Activated CD8-positive, alpha-beta T cell treated with anti-CD3 and anti-CD28 coated beads, Interleukin-2, amount 10 ng/mL, durations not matched to agents 7 days and 5 days (primary cell): ENCODE data around the gene PHLDA2. TPM values are rescaled to one million over a fixed set of nuclear protein-coding genes. Genes with fewer than 3 reads are reported as not detected.
"Not testable (repeated sequence)": the region's sequence is repeated elsewhere in the genome, so short reads cannot be mapped to it uniquely, and the experiment has no call there.

Experiments
- ATAC-seq: fragments of 150-1000 bp; cut with Tn5 transposase; one replicate; pipeline ENCODE4 v1.10.0; 2021; ENCODE audit warnings: moderate library complexity
- CTCF ChIA-PET: fragments of 350-600 bp; sonication (Branson Sonifier 250); formaldehyde crosslinking; loops from one replicate; lab custom pipeline; 2021; ENCODE audit warnings: antibody characterized with exemption; lab: Charles Lee
- POLR2A ChIA-PET: fragments of 350-600 bp; sonication (Branson Sonifier 250); formaldehyde crosslinking; loops from one replicate; lab custom pipeline; 2021; ENCODE audit warnings: antibody characterized with exemption; lab: Charles Lee
- DNase-seq: peaks from one replicate; pipeline ENCODE4 v3.0.0-alpha.2; 2020
- H3K27ac Mint-ChIP-seq: one replicate; pipeline ENCODE4 v1.8.0; 2021; ENCODE audit warnings: mild to moderate bottlenecking, mixed read lengths
- H3K27me3 Mint-ChIP-seq: one replicate; pipeline ENCODE4 v1.8.0; 2021; ENCODE audit warnings: low read depth, mixed read lengths
- H3K36me3 Mint-ChIP-seq: one replicate; pipeline ENCODE4 v1.8.0; 2021; ENCODE audit warnings: low read depth, mixed read lengths
- H3K4me1 Mint-ChIP-seq: one replicate; pipeline ENCODE4 v1.8.0; 2021; ENCODE audit warnings: low read depth, mixed read lengths
- H3K4me3 Mint-ChIP-seq: one replicate; pipeline ENCODE4 v1.8.0; 2021; ENCODE audit warnings: mild to moderate bottlenecking, mixed read lengths
- H3K9me3 Mint-ChIP-seq: one replicate; pipeline ENCODE4 v1.8.0; 2022; ENCODE audit warnings: mixed read lengths; ENCODE audit not compliant: insufficient read depth
- total RNA-seq, 2 experiments: library from RNA; stranded (reverse); gene quantifications; one replicate each; pipeline ENCODE4 v1.2.3, GENCODE V29; 2021

The PHLDA2 gene
- total RNA-seq, 2 experiments from 2014 or later: 1.3 to 2.6 TPM

DNA sequence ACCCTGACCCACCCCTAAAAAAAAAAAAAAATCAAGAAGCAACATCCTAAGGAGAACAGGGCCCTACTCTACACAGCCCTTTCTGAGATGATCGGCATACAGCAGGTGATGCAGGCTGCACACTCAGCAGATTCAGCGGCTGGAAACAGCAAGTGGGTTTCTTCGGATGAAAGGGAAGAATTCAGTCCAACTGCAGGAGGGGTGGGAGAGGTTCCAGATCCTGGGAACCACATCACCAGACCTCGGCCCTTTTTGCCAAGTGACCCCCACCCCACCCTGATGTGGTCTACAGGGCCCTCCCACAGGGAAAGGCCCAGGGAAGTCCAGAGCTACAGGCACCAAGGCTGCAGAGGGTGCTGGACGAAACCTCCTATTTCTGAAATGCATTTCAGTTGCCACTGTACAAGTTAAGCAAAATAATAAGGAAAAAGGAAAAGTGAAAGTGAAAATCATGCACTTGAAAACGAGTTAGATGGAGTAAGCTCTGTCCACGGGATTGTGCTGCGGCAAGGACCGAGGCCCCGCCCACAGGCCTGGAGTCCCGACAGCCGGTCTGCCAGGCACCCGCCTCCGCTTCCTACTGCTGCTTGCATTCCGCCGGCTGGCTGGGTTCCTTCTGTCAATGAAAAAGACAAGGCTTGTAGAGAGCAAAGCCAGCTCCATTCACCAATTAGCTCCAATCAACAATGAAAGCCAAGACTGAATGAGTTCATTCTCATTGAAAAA is 16.0 kb upstream of the PHLDA2 start:
- ChIA-PET CTCF (interaction anchor here (0.7 to 2.3 kb wide), 6 partner anchors 15 to 423 kb away, joined by 3 to 21 read pairs (median 9); no protein-coding TSS in a partner anchor), POLR2A (interaction anchor here (1.4 kb wide), 1 partner anchor 23 kb away, joined by 3 read pairs; no protein-coding TSS in a partner anchor)
- peak; percentile 71 for DNase-seq
- Mint-ChIP-seq H3K36me3 (peaks cover 59% of the 10 kb centered on the region), H3K4me3 (peak overlapping the region; percentile 43), H3K4me1 (peaks cover 49% of the 10 kb centered on the region), H3K9me3 (no peaks in the 10 kb centered on the region), H3K27me3 (no peaks in the 10 kb centered on the region), H3K27ac (peak overlapping the region; percentile 72)
- ATAC-seq: peak; percentile 72

DNA sequence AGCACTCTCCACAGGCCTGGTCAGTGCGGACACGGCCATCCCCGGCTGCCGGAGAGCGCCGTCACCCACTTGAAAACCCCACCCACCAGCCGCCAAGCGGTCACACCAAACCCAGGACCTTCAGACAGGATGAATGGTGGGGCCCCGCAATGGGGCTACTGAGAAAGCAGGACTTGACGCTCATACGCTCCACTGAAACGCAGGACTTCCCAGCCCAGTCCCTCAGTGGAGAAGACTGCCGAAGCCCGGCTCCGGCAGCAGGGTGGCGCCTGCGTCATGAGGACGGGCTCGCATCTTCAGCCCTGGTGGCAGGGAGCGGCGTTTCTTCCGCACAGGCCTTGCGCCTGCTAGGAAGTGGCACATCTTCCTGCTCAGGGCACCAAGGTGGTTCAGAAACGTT is 15.3 kb upstream of the PHLDA2 start:
- DNase-seq: no peak

DNA sequence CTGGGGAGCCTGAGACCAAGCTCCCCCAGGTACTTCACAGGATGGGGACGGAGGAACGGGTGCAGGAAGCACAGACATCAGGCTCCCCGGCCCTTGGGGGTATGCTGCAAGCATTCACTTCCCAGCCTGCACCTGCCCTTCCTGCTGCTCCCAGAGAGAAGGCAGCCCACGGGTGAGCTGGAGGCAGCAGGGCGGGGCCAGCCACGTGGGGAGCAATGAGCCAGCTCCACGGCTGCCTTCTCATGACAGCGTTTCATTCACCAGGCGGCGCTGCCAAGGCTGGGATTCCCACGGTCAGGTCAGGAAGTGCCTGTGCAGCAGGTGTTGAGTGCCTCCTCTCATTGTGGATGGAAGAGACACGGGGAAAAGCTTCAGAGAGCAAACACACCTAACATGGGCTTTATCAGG is 14.5 kb upstream of the PHLDA2 start:
- ChIA-PET CTCF (interaction anchor here (0.7 to 1.6 kb wide), 2 partner anchors 9 to 78 kb away, joined by 3 to 5 read pairs; no protein-coding TSS in a partner anchor), POLR2A (interaction anchor here (0.9 to 1.4 kb wide), 5 partner anchors 12 to 411 kb away, joined by 3 to 5 read pairs (median 4); no protein-coding TSS in a partner anchor)
- no peak for DNase-seq
- ATAC-seq: no peak
- H3K4me3 Mint-ChIP-seq: no peak overlapping the region
- H3K27ac Mint-ChIP-seq: no peak overlapping the region
- H3K27me3 Mint-ChIP-seq: no peaks in the 10 kb centered on the region
- H3K9me3 Mint-ChIP-seq: peaks cover 4% of the 10 kb centered on the region
- peaks cover 50% of the 10 kb centered on the region for H3K4me1 Mint-ChIP-seq
- peaks cover 57% of the 10 kb centered on the region for H3K36me3 Mint-ChIP-seq

More for the DNA sequence above, 15.3 kb upstream of the PHLDA2 start:
- ATAC-seq: no peak
- Mint-ChIP-seq H3K27ac (no peak overlapping the region), H3K36me3 (peaks cover 57% of the 10 kb centered on the region), H3K4me3 (no peak overlapping the region), H3K27me3 (no peaks in the 10 kb centered on the region), H3K4me1 (peaks cover 50% of the 10 kb centered on the region), H3K9me3 (no peaks in the 10 kb centered on the region)
- CTCF ChIA-PET: interaction anchor here (0.7 to 2.3 kb wide), 2 partner anchors 8 to 77 kb away, joined by 3 to 21 read pairs; no protein-coding TSS in a partner anchor
- POLR2A ChIA-PET: interaction anchor here (0.9 to 1.3 kb wide), 3 partner anchors 12 to 52 kb away, joined by 4 to 5 read pairs (median 5); no protein-coding TSS in a partner anchor

DNA sequence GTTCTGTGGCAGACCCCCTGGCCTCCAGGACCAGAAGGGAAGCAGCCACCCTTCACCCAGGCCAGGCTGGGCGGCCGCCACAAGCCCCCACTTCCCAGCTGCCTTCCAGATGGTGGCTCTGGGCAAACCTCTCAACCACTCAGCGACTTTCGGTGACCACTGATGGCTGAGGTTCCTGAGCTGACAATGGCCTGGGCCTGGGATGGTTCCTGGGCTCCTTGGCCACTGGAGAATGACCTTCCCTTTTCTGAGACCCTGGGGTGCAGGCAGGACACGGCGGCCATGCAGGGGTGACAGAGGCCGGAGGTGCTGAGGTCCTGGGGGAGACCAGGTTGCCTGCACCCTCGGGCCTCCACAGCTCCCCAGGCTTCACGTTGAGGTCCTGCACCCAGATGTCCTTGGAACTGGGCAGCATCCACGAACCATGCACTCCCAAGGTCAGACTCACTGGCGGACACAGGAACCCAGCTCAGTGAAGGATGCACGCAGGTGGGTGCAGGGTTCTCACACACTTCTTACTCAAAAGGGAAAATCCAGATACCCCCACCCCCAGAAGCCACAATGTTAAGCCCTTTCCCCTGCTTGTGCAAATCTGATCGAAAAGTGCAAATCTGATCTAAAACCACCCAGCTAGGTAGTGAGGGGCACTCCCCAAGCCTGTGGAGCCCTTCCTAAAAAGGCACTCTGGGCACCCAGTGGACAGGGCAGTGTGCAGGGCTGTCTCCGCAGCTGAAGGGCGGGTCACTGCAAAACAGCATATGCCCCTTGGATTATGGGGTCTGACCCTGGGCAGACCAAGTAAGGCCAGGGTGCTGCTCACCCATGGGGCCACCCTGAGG is 13.9 kb upstream of the PHLDA2 start:
- DNase-seq (no peak), ATAC-seq (no peak)
- ChIA-PET POLR2A (interaction anchor here (1.1 to 1.5 kb wide), 6 partner anchors 9 to 410 kb away, joined by 3 to 7 read pairs (median 4); no protein-coding TSS in a partner anchor), CTCF (interaction anchor here (0.9 to 2.7 kb wide), 4 partner anchors 27 to 410 kb away, joined by 3 to 7 read pairs (median 4); no protein-coding TSS in a partner anchor)
- Mint-ChIP-seq H3K4me3 (no peak overlapping the region), H3K27ac (peak overlapping the region; percentile 25), H3K36me3 (peaks cover 57% of the 10 kb centered on the region), H3K27me3 (no peaks in the 10 kb centered on the region), H3K4me1 (peaks cover 50% of the 10 kb centered on the region), H3K9me3 (peaks cover 4% of the 10 kb centered on the region)

DNA sequence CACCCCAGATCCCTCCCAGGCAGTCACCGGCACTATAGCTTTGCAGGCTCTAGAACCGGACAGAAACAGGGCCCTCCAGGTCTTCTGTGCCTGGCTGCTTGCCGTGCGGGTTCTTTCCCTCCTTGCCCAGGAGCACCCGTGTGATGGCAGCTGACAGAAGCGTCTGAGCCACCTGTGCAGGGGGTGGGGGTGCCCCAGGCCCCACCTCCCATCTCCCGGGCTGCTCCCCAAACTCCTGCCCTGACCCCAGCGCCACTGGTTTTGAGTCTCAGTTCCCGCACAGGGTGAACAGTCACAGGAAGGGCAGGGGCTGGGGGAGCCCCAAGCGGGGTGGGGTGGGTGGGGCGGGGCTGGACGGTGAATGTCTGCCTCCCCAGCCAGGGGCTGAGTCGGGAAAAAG is 13.2 kb upstream of the PHLDA2 start:
- ATAC-seq: no peak
- POLR2A ChIA-PET: interaction anchor here (0.8 to 1.5 kb wide), 3 partner anchors 9 to 13 kb away, joined by 3 to 7 read pairs (median 5); no protein-coding TSS in a partner anchor
- H3K36me3 Mint-ChIP-seq: peaks cover 56% of the 10 kb centered on the region
- DNase-seq: no peak
- CTCF ChIA-PET: interaction anchor here (0.9 to 2.7 kb wide), 4 partner anchors 28 to 409 kb away, joined by 3 to 7 read pairs (median 4); no protein-coding TSS in a partner anchor
- peaks cover 6% of the 10 kb centered on the region for H3K9me3 Mint-ChIP-seq
- no peak overlapping the region for H3K4me3 Mint-ChIP-seq
- no peak overlapping the region for H3K27ac Mint-ChIP-seq
- H3K4me1 Mint-ChIP-seq: peaks cover 44% of the 10 kb centered on the region
- no peaks in the 10 kb centered on the region for H3K27me3 Mint-ChIP-seq

DNA sequence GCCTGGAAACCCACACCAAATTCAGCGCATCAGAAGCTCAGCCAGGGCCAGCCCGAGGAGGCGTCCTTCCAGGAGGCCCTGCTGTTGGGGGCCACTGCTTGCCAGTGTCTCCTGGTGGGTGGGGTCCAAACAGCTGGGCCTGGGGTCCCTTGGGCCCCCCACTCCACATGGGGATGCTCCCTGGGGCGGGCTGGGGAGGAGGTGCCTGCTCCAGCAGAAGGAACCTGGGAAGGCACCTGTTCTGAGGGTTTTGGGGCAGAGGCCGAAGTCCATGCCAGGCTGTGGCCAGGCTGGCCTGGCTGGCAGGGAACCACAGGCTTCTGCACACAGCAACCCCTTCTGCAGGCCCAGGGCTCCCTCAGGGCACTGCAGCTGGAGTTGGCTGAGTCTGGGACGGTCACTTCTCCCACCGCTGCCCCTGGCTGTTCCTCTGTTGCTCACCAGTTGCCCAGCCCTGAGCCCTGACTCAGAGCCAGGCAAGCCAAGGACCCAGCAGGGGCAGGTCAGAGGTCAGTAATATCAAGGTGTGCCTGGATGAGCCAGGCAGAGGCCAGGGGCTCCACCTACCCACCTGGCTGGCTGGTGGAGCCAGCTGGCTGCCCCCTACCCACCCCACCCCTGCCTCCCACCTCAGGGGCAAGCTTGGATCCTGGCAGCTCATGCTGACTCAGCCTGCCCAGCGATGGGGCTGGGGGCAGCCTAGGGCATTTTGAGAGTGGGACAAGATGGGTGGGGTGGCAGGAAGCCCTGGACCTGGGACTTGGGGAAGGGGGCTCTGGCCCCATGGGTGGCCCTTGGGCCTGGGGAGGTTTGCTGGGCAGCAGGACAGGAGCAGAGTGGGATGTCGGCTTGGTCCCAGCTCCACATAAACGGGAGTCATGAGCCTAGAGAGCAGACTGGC is 12.0 kb upstream of the PHLDA2 start:
- ATAC-seq: no peak
- Mint-ChIP-seq H3K9me3 (peaks cover 9% of the 10 kb centered on the region), H3K36me3 (peaks cover 49% of the 10 kb centered on the region), H3K27ac (peak overlapping the region; percentile 61), H3K4me3 (no peak overlapping the region), H3K4me1 (peaks cover 31% of the 10 kb centered on the region), H3K27me3 (no peaks in the 10 kb centered on the region)
- POLR2A ChIA-PET: interaction anchor here (0.5 to 0.9 kb wide), 3 partner anchors 9 to 13 kb away, joined by 3 to 4 read pairs (median 3); no protein-coding TSS in a partner anchor
- no peak for DNase-seq
- CTCF ChIA-PET: interaction anchor here (0.6 to 2.7 kb wide), 5 partner anchors 9 to 645 kb away, joined by 3 to 8 read pairs (median 6); no protein-coding TSS in a partner anchor

DNA sequence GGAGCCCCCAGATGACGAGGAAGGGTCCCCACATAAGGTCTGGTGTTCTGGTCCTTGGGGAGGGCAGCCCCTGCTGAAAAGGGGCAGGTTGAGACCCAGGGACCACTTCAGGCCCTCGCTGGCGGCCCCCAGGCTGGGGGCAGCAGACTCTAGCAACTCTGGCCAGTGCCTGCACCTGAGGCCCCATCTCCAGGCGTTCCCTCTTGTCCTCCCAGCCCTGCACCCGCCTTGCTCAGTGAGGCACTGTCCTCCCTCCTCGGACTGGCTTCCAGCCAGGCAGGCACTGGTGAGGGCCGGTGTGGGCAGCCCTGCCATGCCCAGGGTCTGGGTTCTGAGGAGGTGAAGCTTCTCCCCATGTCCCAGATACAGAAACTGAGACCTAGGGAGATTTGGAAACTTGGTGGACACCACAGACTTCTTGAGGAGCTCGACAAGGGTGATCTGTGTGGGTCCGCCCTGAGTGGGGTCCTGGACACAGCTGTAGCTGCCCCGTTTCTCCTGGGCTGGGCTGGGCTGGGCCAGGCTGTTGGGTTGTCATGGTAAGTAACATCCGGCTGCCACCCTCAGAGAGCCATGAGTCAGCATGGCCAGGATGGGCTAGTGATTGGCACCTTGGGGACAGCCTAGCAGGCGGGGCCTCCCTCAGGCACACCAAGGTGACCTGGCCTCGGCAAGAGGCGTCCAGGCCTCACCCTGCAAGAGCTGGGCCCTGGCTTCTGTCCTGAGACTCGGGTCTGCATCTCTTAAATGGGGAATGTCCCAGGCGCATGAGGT is 11.1 kb upstream of the PHLDA2 start:
- CTCF ChIA-PET: interaction anchor here (0.6 to 2.7 kb wide), 5 partner anchors 9 to 644 kb away, joined by 3 to 8 read pairs (median 6); no protein-coding TSS in a partner anchor
- Mint-ChIP-seq H3K27me3 (no peaks in the 10 kb centered on the region), H3K27ac (peak overlapping the region; percentile 34), H3K4me3 (no peak overlapping the region), H3K9me3 (peaks cover 9% of the 10 kb centered on the region), H3K36me3 (peaks cover 42% of the 10 kb centered on the region), H3K4me1 (peaks cover 23% of the 10 kb centered on the region)
- peak; percentile 60 for ATAC-seq
- POLR2A ChIA-PET: no interaction called here
- peak; percentile 69 for DNase-seq

DNA sequence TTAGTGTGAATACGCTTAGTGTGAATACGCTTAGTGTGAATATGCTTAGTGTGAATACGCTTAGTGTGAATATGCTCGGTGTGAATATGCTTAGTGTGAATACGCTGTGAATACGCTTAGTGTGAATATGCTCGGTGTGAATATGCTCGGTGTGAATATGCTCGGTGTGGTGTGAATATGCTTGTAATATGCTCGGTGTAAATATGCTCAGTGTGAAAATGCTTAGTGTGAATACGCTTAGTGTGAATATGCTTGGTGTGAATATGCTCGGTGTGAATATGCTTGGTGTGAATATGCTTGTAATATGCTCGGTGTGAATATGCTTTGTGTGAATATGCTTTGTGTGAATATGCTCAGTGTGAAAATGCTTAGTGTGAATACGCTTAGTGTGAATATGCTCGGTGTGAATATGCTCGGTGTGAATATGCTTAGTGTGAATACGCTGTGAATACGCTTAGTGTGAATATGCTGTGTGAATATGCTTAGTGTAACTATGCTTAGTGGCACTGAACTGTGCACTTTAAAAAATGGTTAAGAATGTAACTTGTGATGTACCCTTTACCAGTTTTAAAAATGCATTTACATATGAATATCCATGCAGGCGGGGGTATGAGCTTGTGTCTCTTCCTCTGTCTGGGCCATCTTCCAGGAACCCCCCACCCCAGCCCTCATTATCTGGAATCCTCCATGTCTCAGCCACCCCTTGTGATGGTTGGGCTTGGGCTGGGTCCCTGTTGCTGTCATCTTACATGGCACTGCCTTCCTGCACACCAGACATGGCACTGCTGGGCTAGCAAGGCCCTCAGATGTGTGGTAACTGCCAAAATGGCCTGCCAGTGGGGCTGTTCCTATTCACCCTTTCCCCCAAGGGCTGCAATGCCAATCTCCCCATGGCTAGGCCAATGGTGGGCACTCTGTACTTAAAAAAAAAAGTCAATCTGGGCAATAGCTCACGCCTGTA is 9.5 kb upstream of the PHLDA2 start:
- Mint-ChIP-seq H3K4me1 (peaks cover 19% of the 10 kb centered on the region), H3K27ac (peak overlapping the region; percentile 43), H3K36me3 (peaks cover 29% of the 10 kb centered on the region)
- POLR2A ChIA-PET: interaction anchor here (1.0 kb wide), 1 partner anchor 18 kb away, joined by 3 read pairs; no protein-coding TSS in a partner anchor
- H3K27me3 Mint-ChIP-seq, H3K4me3 Mint-ChIP-seq, ATAC-seq, CTCF ChIA-PET, DNase-seq, H3K9me3 Mint-ChIP-seq: not testable (repeated sequence)
